ENCODE measurements around the gene SETD1B.

- TF ChIP-seq CTCF (IDR thresholded peaks at IDR 0.05; ENCODE audit: poor library complexity, severe bottlenecking), result no peak
- TF ChIP-seq TAF1 (IDR thresholded peaks at IDR 0.05; ENCODE audit: low read depth), result no peak
- no peak for TF ChIP-seq EP300 (conservative IDR thresholded peaks at IDR 0.05; ENCODE audit: poor library complexity, severe bottlenecking)
- no peak for TF ChIP-seq EZH2 (IDR thresholded peaks at IDR 0.05; ENCODE audit: borderline replicate concordance, insufficient read depth, low read length, poor library complexity, severe bottlenecking)
- no peak for TF ChIP-seq REST (IDR thresholded peaks at IDR 0.05; ENCODE audit: borderline replicate concordance)
- TF ChIP-seq POLR2AphosphoS5 (IDR thresholded peaks at IDR 0.05), result no peak
- TF ChIP-seq RAD21 (conservative IDR thresholded peaks at IDR 0.05), result no peak
- TF ChIP-seq MXI1 (conservative IDR thresholded peaks at IDR 0.05; ENCODE audit: poor library complexity, severe bottlenecking), result no peak
These were observed 21.5 kb upstream of the SETD1B start for GRCh38 chr12:121781998-121782979.

All from neural cell (in vitro differentiated cells).